Stimulated activated CD4-positive, alpha-beta T cell treated with anti-CD3 and anti-CD28 coated beads, Interleukin-1b, Interleukin-23, amount 100 ng/mL, for 4 hours (primary cell): ENCODE measurements around the gene VSTM2L.

Source experiments
- DNase-seq, 2 donors: peaks; one replicate each; pipeline ENCODE4 v3.0.0-alpha.2; 2020; ENCODE audit warnings: low read depth in 2 of 2

Gene VSTM2L

GRCh38 chr20:37899105-37900045 is 3.6 kb upstream of the VSTM2L start:
- DNase-seq: no peak

GRCh38 chr20:37901240-37901639 is 1.7 kb upstream of the VSTM2L start:
- no peak for DNase-seq

- DNase-seq: no peak
Observed at GRCh38 chr20:37901654-37902503, 1.0 kb upstream of the VSTM2L start.

GRCh38 chr20:37903317-37904007 is 535 bp downstream of the VSTM2L start:
- DNase-seq: no peak

- DNase-seq: no peak
Observed at GRCh38 chr20:37904008-37904642, 1.2 kb downstream of the VSTM2L start.

GRCh38 chr20:37904845-37905373 is 2.0 kb downstream of the VSTM2L start:
- no peak for DNase-seq

GRCh38 chr20:37905671-37906613 is 3.0 kb downstream of the VSTM2L start:
- DNase-seq: no peak

GRCh38 chr20:37907330-37907676 is 4.4 kb downstream of the VSTM2L start:
- DNase-seq: no peak

GRCh38 chr20:37907677-37908401 is 4.9 kb downstream of the VSTM2L start:
- DNase-seq: no peak

- DNase-seq: no peak
Observed at GRCh38 chr20:37911261-37911660, 8.3 kb downstream of the VSTM2L start.

- DNase-seq: no peak
Observed at GRCh38 chr20:37911838-37912281, 8.9 kb downstream of the VSTM2L start.

GRCh38 chr20:37912874-37913273 is 9.9 kb downstream of the VSTM2L start:
- DNase-seq: no peak

GRCh38 chr20:37913567-37914366 is 10.8 kb downstream of the VSTM2L start:
- DNase-seq: no peak

- no peak for DNase-seq
Observed at GRCh38 chr20:37914367-37914671, 11.4 kb downstream of the VSTM2L start.

- DNase-seq: no peak
Observed at GRCh38 chr20:37914672-37915433, 11.9 kb downstream of the VSTM2L start.

GRCh38 chr20:37915434-37915787 is 12.5 kb downstream of the VSTM2L start:
- no peak for DNase-seq

- DNase-seq: no peak
Observed at GRCh38 chr20:37915800-37916570, 13.1 kb downstream of the VSTM2L start.
